Astrocyte (in vitro differentiated cells and primary cell): ENCODE data around the gene LUC7L3. TPM values are rescaled to one million over a fixed set of nuclear protein-coding genes. Genes with fewer than 3 reads are reported as not detected.

ENCODE experiments used
- DNase-seq: peaks from one replicate; pipeline ENCODE4 v3.0.0-alpha.2; 2010; ENCODE audit warnings: low read depth
- FAIRE-seq: peaks from 2 replicates; lab custom pipeline; 2011; peaks lifted over from hg19 to GRCh38; lab: Jason Lieb, UNC
- H2AFZ ChIP-seq: 2 replicates; pipeline ENCODE4 v1.6.0; 2012; ENCODE audit warnings: low read depth, low read length, inconsistent platforms
- H3K27ac ChIP-seq: 2 replicates; pipeline ENCODE4 v1.5.1; 2011; ENCODE audit warnings: low read depth, low read length, inconsistent platforms
- H3K27me3 ChIP-seq: 2 replicates; pipeline ENCODE4 v1.6.0; 2011; ENCODE audit warnings: low read length, inconsistent platforms; ENCODE audit not compliant: insufficient read depth
- H3K36me3 ChIP-seq: 2 replicates; pipeline ENCODE4 v1.5.1; 2011; ENCODE audit warnings: low read length, inconsistent platforms; ENCODE audit not compliant: insufficient read depth
- H3K4me1 ChIP-seq: 2 replicates; pipeline ENCODE4 v1.5.1; 2011; ENCODE audit warnings: low read length, inconsistent platforms; ENCODE audit not compliant: insufficient read depth
- H3K4me2 ChIP-seq: 2 replicates; pipeline ENCODE4 v1.6.0; 2012; ENCODE audit warnings: low read length, inconsistent platforms
- H3K4me3 ChIP-seq: 2 replicates; pipeline ENCODE4 v1.5.1; 2011; ENCODE audit warnings: low read depth, mild to moderate bottlenecking, low read length, inconsistent platforms; ENCODE audit not compliant: insufficient read depth
- H3K79me2 ChIP-seq: 2 replicates; pipeline ENCODE4 v1.6.0; 2012; ENCODE audit warnings: mild to moderate bottlenecking, low read length, inconsistent platforms; ENCODE audit not compliant: insufficient read depth
- H3K9ac ChIP-seq: 2 replicates; pipeline ENCODE4 v1.6.0; 2012; ENCODE audit warnings: mild to moderate bottlenecking, low read length, inconsistent platforms
- H3K9me3 ChIP-seq: 2 replicates; pipeline ENCODE4 v1.5.1; 2012; ENCODE audit warnings: low read depth, mild to moderate bottlenecking, low read length, inconsistent platforms; ENCODE audit not compliant: insufficient read depth
- H4K20me1 ChIP-seq: 2 replicates; pipeline ENCODE4 v1.6.0; 2012; ENCODE audit warnings: low read length, inconsistent platforms; ENCODE audit not compliant: insufficient read depth
- H3K27ac Mint-ChIP-seq: one replicate; pipeline ENCODE4 v1.8.0; 2021; ENCODE audit warnings: mild to moderate bottlenecking, mixed read lengths; ENCODE audit not compliant: unreplicated experiment
- H3K27me3 Mint-ChIP-seq: one replicate; pipeline ENCODE4 v1.8.0; 2021; ENCODE audit warnings: low read depth, mixed read lengths; ENCODE audit not compliant: unreplicated experiment
- H3K36me3 Mint-ChIP-seq: one replicate; pipeline ENCODE4 v1.8.0; 2021; ENCODE audit warnings: low read depth, mixed read lengths; ENCODE audit not compliant: unreplicated experiment
- H3K4me1 Mint-ChIP-seq: one replicate; pipeline ENCODE4 v1.8.0; 2021; ENCODE audit warnings: low read depth, mixed read lengths; ENCODE audit not compliant: unreplicated experiment
- H3K4me3 Mint-ChIP-seq: one replicate; pipeline ENCODE4 v1.8.0; 2021; ENCODE audit warnings: mild to moderate bottlenecking, moderate library complexity, mixed read lengths; ENCODE audit not compliant: unreplicated experiment
- H3K9me3 Mint-ChIP-seq: one replicate; pipeline ENCODE4 v1.8.0; 2021; ENCODE audit warnings: mild to moderate bottlenecking, mixed read lengths; ENCODE audit not compliant: unreplicated experiment
- EZH2 ChIP-seq: IDR thresholded peaks from 2 replicates; pipeline ENCODE4 v1.6.1; 2012; ENCODE audit warnings: mild to moderate bottlenecking, low read length, inconsistent platforms; ENCODE audit not compliant: insufficient read depth
- microRNA-seq: library from miRNA; unstranded; fragments of <30 nt; microRNA quantifications from one replicate; pipeline ENCODE4 v1.2.0, GENCODE V29; 2020
- total RNA-seq: library from RNA; stranded (reverse); gene quantifications from 2 replicates; pipeline ENCODE4 v1.2.1, GENCODE V29; 2021
- TF ChIP-seq, protein P1 (sequence below): IDR thresholded peaks from 2 replicates; pipeline ENCODE4 v1.5.1; 2011; ENCODE audit warnings: low read depth, mild to moderate bottlenecking, inconsistent platforms, low read length, moderate library complexity; ENCODE audit not compliant: insufficient read depth

LUC7L3 gene
- total RNA-seq, 1 donor from 2014 or later: 93.0 TPM

DNA sequence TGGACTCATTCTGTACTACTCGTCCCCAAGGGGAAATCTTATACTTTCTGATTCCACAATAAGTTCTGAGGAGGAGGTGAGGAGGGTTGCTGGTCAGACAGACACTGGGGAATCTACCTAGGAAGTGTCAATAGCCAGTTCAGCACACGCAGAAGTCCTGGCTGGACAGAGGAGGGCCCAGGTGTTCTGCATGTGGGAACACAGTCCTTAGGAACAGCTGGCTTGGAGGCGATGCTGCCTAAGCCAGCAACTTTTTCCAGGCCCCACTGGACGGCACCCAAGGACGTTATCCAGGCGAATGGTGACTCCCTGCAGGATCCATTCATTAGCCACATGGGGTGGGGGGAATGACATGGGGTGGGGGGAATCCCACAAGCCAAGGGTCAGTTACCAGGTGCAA is 86.1 kb downstream of the LUC7L3 start:
- FAIRE-seq (no peak), DNase-seq (no peak)
- Mint-ChIP-seq H3K36me3 (no peaks in the 10 kb centered on the region), H3K27ac (no peak overlapping the region), H3K4me3 (no peak overlapping the region), H3K4me1 (peaks cover 2% of the 10 kb centered on the region), H3K27me3 (peaks cover 12% of the 10 kb centered on the region), H3K9me3 (peaks cover 3% of the 10 kb centered on the region)
- H2AFZ ChIP-seq: no peak overlapping the region
- H3K36me3 ChIP-seq: no peaks in the 10 kb centered on the region
- peaks cover 3% of the 10 kb centered on the region for H3K4me1 ChIP-seq
- H3K4me2 ChIP-seq: no peak overlapping the region
- H4K20me1 ChIP-seq: no peaks in the 10 kb centered on the region
- no peaks in the 10 kb centered on the region for H3K79me2 ChIP-seq
- TF ChIP-seq, protein P1, sequence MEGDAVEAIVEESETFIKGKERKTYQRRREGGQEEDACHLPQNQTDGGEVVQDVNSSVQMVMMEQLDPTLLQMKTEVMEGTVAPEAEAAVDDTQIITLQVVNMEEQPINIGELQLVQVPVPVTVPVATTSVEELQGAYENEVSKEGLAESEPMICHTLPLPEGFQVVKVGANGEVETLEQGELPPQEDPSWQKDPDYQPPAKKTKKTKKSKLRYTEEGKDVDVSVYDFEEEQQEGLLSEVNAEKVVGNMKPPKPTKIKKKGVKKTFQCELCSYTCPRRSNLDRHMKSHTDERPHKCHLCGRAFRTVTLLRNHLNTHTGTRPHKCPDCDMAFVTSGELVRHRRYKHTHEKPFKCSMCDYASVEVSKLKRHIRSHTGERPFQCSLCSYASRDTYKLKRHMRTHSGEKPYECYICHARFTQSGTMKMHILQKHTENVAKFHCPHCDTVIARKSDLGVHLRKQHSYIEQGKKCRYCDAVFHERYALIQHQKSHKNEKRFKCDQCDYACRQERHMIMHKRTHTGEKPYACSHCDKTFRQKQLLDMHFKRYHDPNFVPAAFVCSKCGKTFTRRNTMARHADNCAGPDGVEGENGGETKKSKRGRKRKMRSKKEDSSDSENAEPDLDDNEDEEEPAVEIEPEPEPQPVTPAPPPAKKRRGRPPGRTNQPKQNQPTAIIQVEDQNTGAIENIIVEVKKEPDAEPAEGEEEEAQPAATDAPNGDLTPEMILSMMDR: no peak
- no peak for TF ChIP-seq EZH2
- no peak overlapping the region for H3K9ac ChIP-seq
- no peaks in the 10 kb centered on the region for H3K27me3 ChIP-seq
- H3K4me3 ChIP-seq: no peak overlapping the region
- H3K9me3 ChIP-seq: no peaks in the 10 kb centered on the region
- no peak overlapping the region for H3K27ac ChIP-seq

Small RNA genes within 50 kb of the gene (microRNA-seq; reads per million reads assigned to microRNA genes)
- gene MIR8059: not detected

Other genes starting within 250 kb of the LUC7L3 start
- 18.8 and 21.6 TPM in 2 replicates for gene RSAD1, start 240.7 kb upstream of the LUC7L3 start, total RNA-seq
- 0.99 and 1.4 TPM in 2 replicates for gene MYCBPAP, start 211.2 kb upstream of the LUC7L3 start, total RNA-seq
- gene EPN3, start 186.9 kb upstream of the LUC7L3 start, total RNA-seq: 0.24 and 1.7 TPM in 2 replicates
- gene SPATA20, start 172.4 kb upstream of the LUC7L3 start, total RNA-seq: 32.0 and 35.9 TPM in 2 replicates
- gene CACNA1G, start 158.9 kb upstream of the LUC7L3 start, total RNA-seq: 0.27 and 0.36 TPM in 2 replicates
- gene ABCC3, start 84.7 kb upstream of the LUC7L3 start, total RNA-seq: 0.41 and 0.55 TPM in 2 replicates
- 37.0 and 38.3 TPM in 2 replicates for gene ANKRD40, start 11.7 kb upstream of the LUC7L3 start, total RNA-seq
- not detected in 2 replicates for gene ANKRD40CL, start 47.9 kb downstream of the LUC7L3 start, total RNA-seq
- 0.07 TPM in 1 of 2 replicates, not detected in the other for gene WFIKKN2, start 116.0 kb downstream of the LUC7L3 start, total RNA-seq
- gene TOB1, start 146.8 kb downstream of the LUC7L3 start, total RNA-seq: 59.1 and 71.6 TPM in 2 replicates